C4-2B (cell line): ENCODE results near the gene SMIM1.

Experiments
- ZFX ChIP-seq: fragments of 450-650 bp; IDR thresholded peaks from 2 replicates; pipeline ENCODE4 v1.6.1; 2017
- TF ChIP-seq, protein P1 (sequence below): fragments of 450-650 bp; conservative IDR thresholded peaks from 2 replicates; pipeline ENCODE4 v1.5.1; 2017; ENCODE audit warnings: mild to moderate bottlenecking

GRCh38 chr1:3771108-3772026, 1.2 kb upstream of the SMIM1 start:
- TF ChIP-seq, protein P1, sequence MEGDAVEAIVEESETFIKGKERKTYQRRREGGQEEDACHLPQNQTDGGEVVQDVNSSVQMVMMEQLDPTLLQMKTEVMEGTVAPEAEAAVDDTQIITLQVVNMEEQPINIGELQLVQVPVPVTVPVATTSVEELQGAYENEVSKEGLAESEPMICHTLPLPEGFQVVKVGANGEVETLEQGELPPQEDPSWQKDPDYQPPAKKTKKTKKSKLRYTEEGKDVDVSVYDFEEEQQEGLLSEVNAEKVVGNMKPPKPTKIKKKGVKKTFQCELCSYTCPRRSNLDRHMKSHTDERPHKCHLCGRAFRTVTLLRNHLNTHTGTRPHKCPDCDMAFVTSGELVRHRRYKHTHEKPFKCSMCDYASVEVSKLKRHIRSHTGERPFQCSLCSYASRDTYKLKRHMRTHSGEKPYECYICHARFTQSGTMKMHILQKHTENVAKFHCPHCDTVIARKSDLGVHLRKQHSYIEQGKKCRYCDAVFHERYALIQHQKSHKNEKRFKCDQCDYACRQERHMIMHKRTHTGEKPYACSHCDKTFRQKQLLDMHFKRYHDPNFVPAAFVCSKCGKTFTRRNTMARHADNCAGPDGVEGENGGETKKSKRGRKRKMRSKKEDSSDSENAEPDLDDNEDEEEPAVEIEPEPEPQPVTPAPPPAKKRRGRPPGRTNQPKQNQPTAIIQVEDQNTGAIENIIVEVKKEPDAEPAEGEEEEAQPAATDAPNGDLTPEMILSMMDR: no peak
- no peak for TF ChIP-seq ZFX
